Stimulated activated CD4-positive, alpha-beta T cell treated with anti-CD3 and anti-CD28 coated beads, Interleukin-1b, Interleukin-23, amount 100 ng/mL, for 4 hours (primary cell): ENCODE data around the gene MYG1.
A peak's percentile ranks its signal among the peaks of the same experiment; 100 is the strongest.

Experiments
- DNase-seq, 2 donors: peaks; one replicate each; pipeline ENCODE4 v3.0.0-alpha.2; 2020; ENCODE audit warnings: low read depth in 2 of 2

The MYG1 gene, protein sequence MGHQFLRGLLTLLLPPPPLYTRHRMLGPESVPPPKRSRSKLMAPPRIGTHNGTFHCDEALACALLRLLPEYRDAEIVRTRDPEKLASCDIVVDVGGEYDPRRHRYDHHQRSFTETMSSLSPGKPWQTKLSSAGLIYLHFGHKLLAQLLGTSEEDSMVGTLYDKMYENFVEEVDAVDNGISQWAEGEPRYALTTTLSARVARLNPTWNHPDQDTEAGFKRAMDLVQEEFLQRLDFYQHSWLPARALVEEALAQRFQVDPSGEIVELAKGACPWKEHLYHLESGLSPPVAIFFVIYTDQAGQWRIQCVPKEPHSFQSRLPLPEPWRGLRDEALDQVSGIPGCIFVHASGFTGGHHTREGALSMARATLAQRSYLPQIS

DNA sequence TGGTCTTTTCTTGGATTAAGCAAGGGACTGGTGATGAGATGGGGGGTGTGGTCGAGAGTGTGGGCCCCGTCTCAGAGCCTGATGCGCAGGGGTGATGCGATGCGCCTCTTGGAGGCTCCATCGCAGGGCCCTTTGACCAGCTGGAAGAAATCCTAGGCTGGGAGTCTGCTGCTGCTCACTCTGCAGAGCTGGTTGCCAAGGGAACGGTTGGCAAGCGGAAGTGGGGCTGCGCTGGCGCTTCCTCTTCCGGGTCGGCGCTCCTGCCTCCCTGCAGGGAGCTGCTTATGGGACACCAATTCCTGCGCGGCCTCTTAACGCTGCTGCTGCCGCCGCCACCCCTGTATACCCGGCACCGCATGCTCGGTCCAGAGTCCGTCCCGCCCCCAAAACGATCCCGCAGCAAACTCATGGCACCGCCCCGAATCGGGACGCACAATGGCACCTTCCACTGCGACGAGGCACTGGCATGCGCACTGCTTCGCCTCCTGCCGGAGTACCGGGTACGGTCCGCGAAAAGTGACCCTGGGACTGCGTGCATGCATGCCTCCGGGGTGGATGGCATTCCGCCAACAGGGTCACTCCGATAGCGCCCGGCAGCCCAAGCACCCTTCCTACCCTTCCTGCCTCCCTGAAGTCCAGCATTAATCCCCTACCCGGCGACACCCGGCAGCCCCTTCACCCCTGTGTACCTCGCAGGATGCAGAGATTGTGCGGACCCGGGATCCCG is at the start of gene MYG1:
Gene MYG1 (plus strand): TSS at position 242 of the 727 bp plus-strand sequence. CDS start 43 bp downstream, at position 285.
- DNase-seq = peak; percentile 64 to 70

DNA sequence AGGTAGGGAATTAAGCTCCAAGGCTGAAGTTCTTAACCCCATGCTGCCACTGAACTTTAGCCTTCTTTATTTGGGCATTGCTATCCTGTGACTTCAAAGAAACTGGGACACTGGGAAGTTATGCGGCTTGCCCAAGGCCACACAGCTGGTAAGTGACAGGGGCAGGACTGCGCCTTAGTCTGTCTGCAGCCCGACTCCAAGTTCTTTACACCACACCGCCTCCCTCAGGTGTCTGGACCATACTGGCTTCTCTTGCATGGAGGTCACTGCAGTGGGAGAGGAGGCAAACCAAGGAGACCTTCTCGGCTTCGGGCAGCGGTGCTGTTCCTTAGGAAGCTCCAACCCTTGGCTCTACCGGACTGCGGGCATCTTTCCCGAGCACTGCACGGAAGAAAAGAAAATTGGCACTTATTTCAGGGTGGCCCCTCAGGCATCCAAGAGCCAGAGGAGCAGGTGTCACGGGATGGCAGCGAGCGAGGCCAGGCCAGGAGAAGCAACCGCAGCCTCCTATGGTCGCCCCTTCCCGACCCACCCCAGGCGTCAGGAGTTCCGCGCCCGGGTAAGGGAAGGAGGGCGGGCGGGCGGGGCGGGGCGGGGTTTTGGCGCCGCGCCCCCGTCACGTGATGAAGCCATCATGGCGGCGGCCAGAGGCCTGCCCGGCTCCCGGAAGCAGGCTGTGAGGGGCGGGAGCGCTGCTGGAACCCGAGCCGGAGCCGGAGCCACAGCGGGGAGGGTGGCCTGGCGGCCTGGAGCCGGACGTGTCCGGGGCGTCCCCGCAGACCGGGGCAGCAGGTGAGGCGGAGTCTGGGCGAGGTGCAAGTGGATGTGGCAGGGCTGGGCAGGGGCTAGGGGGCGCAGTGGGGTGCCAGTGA is 47.8 kb upstream of the MYG1 start:
- peak; percentile 54 to 67 for DNase-seq

DNA sequence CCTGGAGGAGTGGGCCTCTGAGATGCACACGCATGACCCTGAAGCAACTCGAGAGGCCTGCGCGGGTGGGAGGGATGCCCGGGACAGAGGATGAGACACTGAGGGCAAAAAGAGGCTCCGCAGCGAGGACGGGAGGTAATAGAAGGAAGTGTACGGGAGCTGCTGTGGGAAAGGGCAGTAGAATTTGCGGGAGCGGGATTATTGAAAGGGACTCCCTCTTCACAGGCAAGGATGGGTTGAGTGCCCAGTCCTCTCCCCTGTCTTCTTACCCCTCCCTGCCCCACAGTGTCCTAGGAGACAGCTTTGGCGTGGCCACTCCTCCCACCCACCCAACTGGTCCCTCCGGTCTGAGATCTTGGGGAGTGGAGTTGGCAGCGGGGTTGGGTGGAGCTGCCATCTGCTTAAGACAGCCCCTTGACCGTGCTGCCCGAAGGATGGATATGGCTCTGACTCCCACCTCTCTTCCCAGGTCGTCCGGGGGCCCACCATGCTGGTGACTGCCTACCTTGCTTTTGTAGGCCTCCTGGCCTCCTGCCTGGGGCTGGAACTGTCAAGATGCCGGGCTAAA is 47.1 kb upstream of the MYG1 start:
- no peak for DNase-seq

DNA sequence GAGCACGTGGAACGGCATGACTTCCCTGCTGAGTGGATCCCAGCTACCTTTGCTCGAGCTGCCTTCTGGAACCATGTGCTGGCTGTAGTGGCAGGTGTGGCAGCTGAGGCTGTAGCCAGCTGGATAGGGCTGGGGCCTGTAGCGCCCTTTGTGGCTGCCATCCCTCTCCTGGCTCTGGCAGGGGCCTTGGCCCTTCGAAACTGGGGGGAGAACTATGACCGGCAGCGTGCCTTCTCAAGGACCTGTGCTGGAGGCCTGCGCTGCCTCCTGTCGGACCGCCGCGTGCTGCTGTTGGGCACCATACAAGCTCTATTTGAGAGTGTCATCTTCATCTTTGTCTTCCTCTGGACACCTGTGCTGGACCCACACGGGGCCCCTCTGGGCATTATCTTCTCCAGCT is 46.2 kb upstream of the MYG1 start:
- DNase-seq = no peak

DNA sequence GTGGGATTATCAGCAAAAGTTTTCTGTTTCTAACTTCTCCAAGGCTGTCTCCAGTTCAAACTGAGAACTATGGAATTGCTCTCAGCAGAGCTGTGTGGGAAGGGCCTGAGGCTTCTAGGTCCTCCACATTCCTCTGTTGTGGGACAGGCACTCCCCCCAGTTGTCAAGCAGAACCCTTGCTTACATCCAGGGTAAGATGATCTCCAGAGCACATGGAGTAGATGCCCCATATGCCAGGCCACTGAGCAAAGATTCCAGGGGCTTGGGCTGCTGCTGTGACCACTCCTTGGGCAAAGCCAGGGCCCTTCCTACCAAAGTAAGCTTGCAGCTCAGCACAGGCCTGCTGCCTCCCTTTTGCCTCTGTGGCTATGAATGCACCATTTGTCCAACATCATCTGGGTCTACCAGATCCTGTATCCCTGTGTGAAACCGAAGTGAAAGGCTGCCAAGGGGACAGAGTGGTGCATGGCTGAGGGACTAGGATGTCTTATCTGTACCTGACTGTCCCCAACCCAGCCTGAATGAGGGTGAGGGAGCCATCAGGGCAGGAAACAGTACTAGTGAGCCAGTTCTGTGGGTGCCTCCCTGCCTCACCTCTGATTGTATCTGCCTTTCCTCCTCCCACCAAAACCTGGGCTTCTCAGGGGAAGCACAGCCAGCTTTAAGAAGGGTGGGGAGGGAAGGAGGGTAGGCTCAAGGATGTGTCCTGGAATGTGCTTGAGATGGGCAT is 44.5 kb upstream of the MYG1 start:
- DNase-seq = no peak

DNA sequence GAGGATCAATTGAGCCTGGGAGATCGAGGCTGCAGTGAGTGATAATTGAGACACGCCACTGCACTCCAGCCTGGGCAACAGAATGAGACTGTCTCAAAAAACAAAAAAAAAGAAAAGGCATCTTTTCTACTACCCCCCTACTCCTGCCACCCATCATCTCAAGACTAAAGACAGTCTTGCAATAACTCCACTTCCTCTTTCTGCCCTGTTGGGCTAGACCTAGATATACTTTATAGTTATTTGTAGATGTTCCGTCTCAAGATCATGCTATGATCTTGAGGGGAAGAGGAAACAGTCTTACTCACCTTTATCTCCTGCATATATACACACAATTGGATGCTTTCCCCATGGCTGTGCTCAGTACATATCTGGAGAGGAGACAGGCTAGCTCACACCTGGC is 43.5 kb upstream of the MYG1 start:
- DNase-seq = no peak

DNA sequence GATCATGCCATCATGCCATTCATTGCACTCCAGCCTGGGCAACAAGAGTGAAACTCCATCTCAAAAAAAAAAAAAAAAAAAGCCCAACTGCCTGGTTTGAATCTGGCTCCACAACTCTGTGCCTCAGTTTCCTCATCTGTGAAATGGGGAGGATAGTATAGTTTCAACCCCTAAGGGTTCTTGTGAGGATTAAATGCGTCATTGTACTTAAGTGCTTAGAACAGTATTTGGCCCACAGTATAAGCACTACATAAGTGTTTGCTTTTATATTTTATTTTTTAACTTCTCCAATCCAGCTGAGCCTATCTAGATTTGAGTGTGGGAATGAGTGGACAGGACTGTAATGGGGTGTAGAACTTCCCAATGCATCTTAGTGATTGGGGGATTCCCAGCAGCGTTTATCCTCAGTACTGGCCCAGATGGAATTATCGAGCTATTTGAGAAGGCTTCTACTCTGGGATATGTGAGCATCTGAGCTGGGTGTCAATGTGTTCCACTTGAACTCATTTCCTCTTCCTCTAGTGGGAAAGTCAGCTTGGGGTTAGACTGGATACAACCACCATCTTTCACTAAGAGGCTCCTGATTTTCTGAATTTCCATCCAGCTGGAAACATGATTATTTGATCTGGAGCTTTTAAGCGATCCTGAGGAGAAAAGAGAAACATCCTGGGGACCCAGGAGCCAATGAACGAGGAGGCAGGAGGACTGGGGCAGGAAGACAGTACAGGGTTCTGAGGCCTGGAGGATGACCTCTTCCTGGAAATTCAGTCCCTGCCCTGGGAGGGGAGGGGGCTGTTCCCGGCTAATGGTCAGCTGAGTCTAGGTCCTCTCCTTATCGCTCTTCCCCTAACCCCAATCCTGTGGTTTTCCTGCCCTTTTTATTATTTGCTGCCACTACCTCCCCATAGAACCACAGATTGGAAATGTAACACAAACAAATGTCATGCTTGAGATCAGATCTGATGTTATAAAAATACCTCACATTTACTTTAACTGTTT is 40.7 kb upstream of the MYG1 start:
- DNase-seq = no peak

DNA sequence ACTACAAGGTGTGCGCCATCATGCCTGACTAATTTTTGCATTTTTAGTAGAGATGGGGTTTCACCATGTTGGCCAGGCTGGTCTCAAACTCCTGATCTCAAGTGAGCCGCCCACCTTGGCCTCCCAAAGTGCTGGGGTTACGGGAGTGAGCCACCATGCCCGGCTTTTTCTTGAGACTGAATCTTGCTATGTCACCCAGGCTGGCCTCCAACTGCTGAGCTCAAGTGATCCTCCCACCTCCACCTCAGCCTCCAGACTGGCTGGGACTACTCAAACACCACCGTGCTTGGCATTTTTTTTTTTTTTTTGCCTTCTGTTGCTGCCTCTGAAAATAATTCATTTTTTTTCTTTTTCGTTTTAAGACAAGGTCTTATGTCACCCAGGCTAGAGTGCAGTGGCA is 39.6 kb upstream of the MYG1 start:
- DNase-seq = no peak

DNA sequence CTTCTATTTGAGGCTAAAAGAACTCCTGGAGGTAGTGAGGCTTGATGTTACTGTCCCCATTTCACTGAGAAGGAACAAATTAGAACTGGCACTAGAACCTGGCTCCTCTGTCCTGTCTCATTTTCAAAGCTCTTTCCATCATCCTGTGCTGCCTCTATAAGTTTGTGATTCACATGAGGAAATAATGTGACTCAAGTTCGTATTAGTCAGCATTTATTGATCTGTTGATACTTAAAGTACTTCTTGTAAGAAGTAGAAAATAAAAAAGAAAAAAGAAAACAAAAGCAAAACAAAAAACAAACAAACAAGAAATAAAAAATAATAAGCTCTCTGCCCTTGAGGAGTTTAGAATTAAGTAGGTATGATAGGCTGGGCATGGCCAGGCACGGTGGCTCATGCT is 33.7 kb upstream of the MYG1 start:
- no peak for DNase-seq

DNA sequence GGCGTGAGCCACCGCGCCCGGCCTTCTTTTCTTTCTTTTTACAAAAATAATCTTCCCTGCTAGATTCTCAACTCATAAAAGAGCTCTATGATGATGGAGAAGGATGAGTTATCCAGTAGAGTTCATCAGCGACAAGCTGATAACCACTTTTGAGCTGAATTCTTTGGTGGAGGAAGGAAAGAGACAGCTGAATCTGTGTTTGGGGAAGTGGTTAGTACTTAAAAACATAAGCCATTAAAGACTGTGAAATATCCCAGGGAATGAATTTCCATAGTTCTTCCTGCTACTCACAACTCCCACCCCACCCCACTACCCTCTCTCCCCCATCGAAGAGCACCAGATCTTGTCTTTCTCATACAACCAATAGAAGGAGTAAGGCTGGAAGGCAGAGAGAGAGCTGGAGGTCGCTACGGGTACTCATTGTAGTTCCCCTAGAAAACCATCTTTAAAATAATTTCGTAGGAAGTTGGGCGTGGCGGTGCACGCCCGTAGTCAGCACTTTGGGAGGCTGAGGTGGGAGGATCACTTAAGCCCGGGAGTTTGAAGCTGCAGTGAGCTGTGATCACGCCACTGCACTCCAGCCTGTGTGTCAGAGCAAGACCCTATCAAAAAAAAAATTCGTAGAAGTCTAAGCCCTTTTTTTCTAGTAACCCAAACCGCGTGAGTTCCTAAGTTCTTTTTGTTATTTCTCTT is 32.0 kb upstream of the MYG1 start:
- no peak for DNase-seq

DNA sequence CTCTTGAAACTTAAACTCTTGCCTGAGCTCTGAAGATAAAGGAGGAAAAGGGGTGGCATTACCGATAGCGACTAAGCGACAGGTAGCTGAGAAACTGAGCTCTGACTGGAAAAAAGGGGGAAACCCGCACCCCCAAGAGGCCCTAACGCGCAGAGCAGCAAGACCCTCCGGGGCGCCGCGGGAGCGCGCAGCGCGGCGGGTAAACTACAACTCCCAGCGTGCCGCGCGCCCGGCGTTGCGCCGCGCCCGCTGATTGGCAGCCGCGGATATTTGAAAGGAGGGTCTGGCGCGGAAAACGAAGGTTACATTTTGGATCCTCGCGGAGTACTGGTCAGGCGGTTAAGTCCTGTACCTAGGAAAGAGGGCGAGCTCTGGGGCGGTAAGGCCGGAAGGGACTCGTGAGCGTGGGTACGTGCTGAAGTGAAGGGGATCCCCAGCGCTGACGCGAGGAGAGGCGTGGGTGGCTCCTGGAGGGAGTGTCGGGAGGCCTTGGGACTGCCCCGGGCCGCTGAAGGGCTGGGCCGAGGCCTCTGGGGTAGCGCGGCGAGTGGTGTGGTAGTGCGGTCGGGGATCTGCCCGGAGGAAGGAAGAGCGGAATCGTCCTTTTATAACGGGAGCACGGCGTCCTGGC is 31.4 kb upstream of the MYG1 start, which contains the start of gene ESPL1:
Gene ESPL1 (plus strand): TSS at position 301 of the 631 bp plus-strand sequence. CDS start 468 bp downstream, outside the sequence.
- peak; percentile 67 to 73 for DNase-seq

DNA sequence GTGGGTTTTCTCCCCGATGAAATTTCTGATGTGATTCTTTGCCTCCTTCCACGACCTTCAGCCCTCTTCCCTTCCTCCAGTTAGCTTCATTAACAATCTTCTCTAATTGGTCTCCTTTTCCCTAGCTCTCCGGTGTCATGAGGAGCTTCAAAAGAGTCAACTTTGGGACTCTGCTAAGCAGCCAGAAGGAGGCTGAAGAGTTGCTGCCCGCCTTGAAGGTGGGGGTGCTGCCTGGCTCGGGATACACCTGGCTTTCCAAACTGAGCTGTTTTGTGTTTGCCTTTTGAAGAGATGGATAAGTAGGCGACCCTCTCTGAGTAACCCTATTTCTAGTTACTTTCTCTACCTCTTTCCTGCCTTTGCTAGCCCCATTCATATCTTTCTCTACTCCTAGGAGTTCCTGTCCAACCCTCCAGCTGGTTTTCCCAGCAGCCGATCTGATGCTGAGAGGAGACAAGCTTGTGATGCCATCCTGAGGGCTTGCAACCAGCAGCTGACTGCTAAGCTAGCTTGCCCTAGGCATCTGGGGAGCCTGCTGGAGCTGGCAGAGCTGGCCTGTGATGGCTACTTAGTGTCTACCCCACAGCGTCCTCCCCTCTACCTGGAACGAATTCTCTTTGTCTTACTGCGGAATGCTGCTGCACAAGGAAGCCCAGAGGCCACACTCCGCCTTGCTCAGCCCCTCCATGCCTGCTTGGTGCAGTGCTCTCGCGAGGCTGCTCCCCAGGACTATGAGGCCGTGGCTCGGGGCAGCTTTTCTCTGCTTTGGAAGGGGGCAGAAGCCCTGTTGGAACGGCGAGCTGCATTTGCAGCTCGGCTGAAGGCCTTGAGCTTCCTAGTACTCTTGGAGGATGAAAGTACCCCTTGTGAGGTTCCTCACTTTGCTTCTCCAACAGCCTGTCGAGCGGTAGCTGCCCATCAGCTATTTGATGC is 30.6 kb upstream of the MYG1 start:
- no peak for DNase-seq

DNA sequence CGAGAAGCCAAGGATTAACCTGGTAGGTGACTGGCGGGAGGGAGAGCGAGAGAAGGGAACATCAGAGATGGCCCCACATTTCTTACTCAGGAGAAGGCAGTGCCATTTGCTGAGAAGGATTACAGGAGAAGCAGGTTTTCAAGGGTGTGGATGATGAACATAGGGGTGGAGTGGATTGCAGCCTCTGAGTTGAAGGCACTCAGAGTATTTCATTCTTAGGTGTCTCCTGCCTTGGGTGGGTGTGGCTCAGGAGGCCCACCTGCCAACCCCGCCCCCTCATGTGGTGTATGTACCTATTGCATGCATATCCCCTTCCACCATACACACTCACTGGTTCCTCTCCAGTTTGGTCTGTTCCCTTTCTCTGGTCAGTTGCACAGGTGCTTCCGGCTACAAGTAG is 25.1 kb upstream of the MYG1 start:
- no peak for DNase-seq

DNA sequence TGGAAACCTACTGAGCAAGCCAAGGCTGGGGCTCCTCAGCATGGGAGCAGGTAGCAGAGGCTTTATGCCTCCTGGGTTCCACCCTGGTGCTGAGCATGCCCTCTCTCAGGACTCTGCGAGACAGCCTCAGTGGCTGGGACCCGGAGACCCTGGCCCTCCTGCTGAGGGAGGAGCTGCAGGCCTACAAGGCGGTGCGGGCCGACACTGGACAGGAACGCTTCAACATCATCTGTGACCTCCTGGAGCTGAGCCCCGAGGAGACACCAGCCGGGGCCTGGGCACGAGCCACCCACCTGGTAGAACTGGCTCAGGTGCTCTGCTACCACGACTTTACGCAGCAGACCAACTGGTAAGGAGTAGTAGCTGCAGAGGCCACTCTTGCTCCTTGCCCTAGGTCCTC is 23.0 kb upstream of the MYG1 start:
- DNase-seq = no peak

DNA sequence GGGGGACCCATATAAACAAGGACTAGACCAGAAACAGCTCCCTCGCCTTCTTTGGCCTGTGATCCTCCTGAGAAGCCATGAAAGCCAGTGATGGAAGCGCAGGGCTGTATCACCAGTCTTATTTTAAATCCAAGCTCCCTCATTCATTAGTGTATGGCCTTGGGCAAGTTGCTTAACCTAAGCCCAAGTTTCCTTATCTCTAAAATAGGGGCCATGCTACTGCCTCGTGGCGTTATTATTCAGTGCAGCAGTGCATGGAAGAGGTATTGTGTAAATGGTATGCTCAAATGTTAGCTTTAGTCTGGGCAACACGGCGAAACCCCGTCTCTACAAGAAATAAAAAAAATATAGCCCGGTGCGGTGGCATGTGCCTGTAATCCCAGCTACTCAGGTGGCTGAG is 21.5 kb upstream of the MYG1 start:
- no peak for DNase-seq

DNA sequence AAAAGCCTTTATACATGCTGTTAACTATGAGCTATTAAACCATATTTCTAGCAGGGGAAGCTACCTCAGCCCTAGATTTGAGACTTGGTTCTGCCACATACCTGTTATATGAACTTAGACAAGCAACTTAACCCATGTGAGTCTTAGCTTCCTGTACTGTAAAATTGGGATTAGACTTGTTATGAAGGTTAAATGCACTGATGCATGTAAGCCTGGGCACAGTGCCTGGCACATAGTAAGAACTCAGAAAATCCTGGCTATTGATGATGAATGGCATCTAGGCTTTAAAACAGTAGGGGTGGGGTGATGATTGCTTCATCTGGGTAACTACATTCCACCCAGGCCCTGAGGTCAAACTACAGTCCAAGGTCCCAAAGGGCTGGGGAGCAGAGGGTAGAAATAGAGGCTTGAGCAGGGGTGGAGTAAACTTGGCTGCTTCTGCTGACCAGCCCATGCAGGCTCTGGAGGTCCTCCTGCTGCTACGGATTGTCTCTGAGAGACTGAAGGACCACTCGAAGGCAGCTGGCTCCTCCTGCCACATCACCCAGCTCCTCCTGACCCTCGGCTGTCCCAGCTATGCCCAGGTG is 20.1 kb upstream of the MYG1 start:
- DNase-seq = no peak

DNA sequence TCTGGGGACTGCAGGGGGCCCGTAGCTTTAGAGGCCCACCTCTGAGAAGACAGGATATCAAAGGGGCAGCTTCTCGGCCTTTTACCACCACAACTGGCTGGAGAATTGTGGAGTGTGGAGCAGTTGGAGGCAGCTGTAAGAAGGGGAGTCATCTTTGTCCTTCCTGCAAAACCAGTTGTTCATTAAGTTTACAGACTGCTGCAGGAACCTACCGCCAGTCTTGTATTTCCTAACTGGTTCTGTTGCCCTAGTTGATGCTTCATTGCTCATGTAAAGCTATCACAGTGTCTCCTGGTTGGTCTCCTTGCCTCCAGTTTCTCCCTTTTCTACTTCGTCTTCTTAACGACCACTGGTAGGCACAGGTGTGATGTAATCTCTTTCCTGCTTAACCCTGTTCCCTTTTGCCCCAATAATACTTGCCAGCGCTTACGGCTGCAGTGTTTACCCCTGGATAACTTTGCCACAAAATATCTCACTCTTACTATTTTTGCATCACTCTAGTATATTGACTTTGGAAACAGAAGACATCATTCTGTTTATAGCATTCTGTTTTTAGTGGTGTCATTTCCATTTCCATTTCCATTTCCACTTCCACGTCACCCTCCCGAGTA is 19.5 kb upstream of the MYG1 start:
- DNase-seq = no peak
